Right lobe of liver (tissue), 4 donors: ENCODE measurements around the gene ROM1.

ENCODE experiments used
- CTCF ChIP-seq, 4 donors: fragments of 200-600 bp in 3 of 4; fragments of 450-650 bp in 1 of 4; IDR thresholded peaks; one replicate each; pipeline versions ENCODE4 v1.5.1 to v1.8.0; 2016 to 2022; ENCODE audit warnings: antibody characterized with exemption in 4 of 4, mild to moderate bottlenecking in 2 of 4
- POLR2A ChIP-seq: fragments of 450-650 bp; IDR thresholded peaks from one replicate; pipeline ENCODE4 v1.6.1; 2017; ENCODE audit warnings: antibody characterized with exemption, mild to moderate bottlenecking
- donor health status: DM: no; HTN: no; CAD: no.
- donor health status: DM: no; HTN: no; CAD: no.
- donor health status: DM: no; HTN: yes; CAD: no.

- TF ChIP-seq CTCF (IDR thresholded peaks at IDR 0.05) (no peak), POLR2A (no peak)
Measured at GRCh38 chr11:62566247-62566646, 46.8 kb upstream of the ROM1 start.
